Mesendoderm (in vitro differentiated cells): Measurements from ENCODE around the gene B3GAT2.

ENCODE experiments used
- DNase-seq: peaks from one replicate; pipeline ENCODE4 v3.0.0; 2013
- H2AK5ac ChIP-seq: 2 replicates; pipeline ENCODE4 v1.6.1; 2013; ENCODE audit warnings: low read length, inconsistent platforms
- H2BK120ac ChIP-seq: 2 replicates; pipeline ENCODE4 v1.6.1; 2013; ENCODE audit warnings: low read depth, mild to moderate bottlenecking, low read length, moderate library complexity, mixed read lengths
- H2BK15ac ChIP-seq: replicated peaks from 2 replicates; pipeline ENCODE4 v1.6.1; 2013; ENCODE audit warnings: low read depth, mild to moderate bottlenecking, moderate library complexity
- H2BK5ac ChIP-seq: 2 replicates; pipeline ENCODE4 v1.6.1; 2013; ENCODE audit warnings: low read length, inconsistent platforms
- H3K18ac ChIP-seq: 2 replicates; pipeline ENCODE4 v1.6.1; 2013; ENCODE audit warnings: mild to moderate bottlenecking, low read length, mixed read lengths
- H3K23ac ChIP-seq: one replicate; pipeline ENCODE4 v1.6.1; 2013; ENCODE audit warnings: low read length
- H3K27ac ChIP-seq: 2 replicates; pipeline ENCODE4 v1.5.1; 2013; ENCODE audit warnings: low read depth, mild to moderate bottlenecking, inconsistent platforms, low read length, moderate library complexity
- H3K27me3 ChIP-seq: 2 replicates; pipeline ENCODE4 v1.6.1; 2013; ENCODE audit warnings: low read length, control low read depth, mild to moderate bottlenecking, inconsistent platforms; ENCODE audit not compliant: insufficient read depth, poor library complexity
- H3K36me3 ChIP-seq: 2 replicates; pipeline ENCODE4 v1.6.1; 2013; ENCODE audit warnings: low read length, inconsistent platforms; ENCODE audit not compliant: control insufficient read depth, insufficient read depth
- H3K4ac ChIP-seq: one replicate; pipeline ENCODE4 v1.6.1; 2013; ENCODE audit warnings: low read depth, mild to moderate bottlenecking, low read length, moderate library complexity
- H3K4me1 ChIP-seq: 2 replicates; pipeline ENCODE4 v1.6.1; 2013; ENCODE audit warnings: low read depth, low read length, inconsistent platforms; ENCODE audit not compliant: control insufficient read depth
- H3K4me2 ChIP-seq: 2 replicates; pipeline ENCODE4 v1.6.1; 2013; ENCODE audit warnings: low read length
- H3K4me3 ChIP-seq: 2 replicates; pipeline ENCODE4 v1.5.1; 2013; ENCODE audit warnings: mild to moderate bottlenecking, low read length
- H3K56ac ChIP-seq: one replicate; pipeline ENCODE4 v1.6.1; 2013; ENCODE audit warnings: low read length
- H3K79me1 ChIP-seq: 2 replicates; pipeline ENCODE4 v1.6.1; 2013; ENCODE audit warnings: low read length, inconsistent platforms
- H3K79me2 ChIP-seq: 2 replicates; pipeline ENCODE4 v1.6.1; 2013; ENCODE audit warnings: mild to moderate bottlenecking, low read length; ENCODE audit not compliant: control insufficient read depth, insufficient read depth
- H3K9ac ChIP-seq: 2 replicates; pipeline ENCODE4 v1.6.1; 2013; ENCODE audit warnings: low read length, inconsistent platforms
- H4K5ac ChIP-seq: one replicate; pipeline ENCODE4 v1.6.1; 2013; ENCODE audit warnings: low read length
- H4K8ac ChIP-seq: one replicate; pipeline ENCODE4 v1.6.1; 2013; ENCODE audit warnings: low read depth, mild to moderate bottlenecking, control low read depth, low read length, moderate library complexity
- WGBS: extraction: QIAGEN DNeasy Blood & Tissue Kit; methylation state at CpG from one replicate; pipeline ENCODE4 v1.1.7; 2013; ENCODE audit warnings: low lambda C conversion rate, missing lambda C conversion rate; ENCODE audit not compliant: insufficient coverage; ENCODE audit errors: extremely low coverage; 5-methylcytosine and 5-hydroxymethylcytosine counted together

B3GAT2 gene

DNA sequence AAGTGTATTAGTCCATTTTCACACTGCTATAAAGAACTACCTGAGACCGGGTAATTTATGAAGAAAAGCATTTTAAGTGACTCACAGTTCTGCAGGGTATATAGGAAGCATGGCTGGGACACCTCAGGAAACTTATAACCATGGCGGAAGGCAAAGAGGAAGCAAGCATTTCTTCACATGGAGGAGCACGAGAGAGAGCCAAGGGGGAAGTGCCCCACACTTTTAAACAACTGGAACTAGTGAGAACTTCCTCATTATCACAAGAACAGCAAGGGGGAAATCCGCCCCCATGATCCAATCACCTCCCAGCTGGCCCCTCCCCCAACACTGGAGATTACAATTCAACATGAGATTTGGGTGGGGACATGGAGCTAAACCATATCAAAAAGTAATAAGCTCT, 28.3 kb upstream of the B3GAT2 start:
- H3K79me2 ChIP-seq: no peaks in the 10 kb centered on the region
- no peaks in the 10 kb centered on the region for H3K27me3 ChIP-seq
- H3K4me2 ChIP-seq: no peak overlapping the region
- no peak for DNase-seq
- H3K23ac ChIP-seq: no peak overlapping the region
- H3K4ac ChIP-seq: no peak overlapping the region
- no peak overlapping the region for H3K4me3 ChIP-seq
- H3K27ac ChIP-seq: no peak overlapping the region
- no peak overlapping the region for H4K5ac ChIP-seq
- no peaks in the 10 kb centered on the region for H3K36me3 ChIP-seq
- no peak overlapping the region for H4K8ac ChIP-seq
- H3K79me1 ChIP-seq: no peaks in the 10 kb centered on the region
- no peak overlapping the region for H2AK5ac ChIP-seq
- no peak overlapping the region for H3K18ac ChIP-seq
- no peak overlapping the region for H2BK120ac ChIP-seq
- no peak overlapping the region for H2BK5ac ChIP-seq
- H3K4me1 ChIP-seq: no peaks in the 10 kb centered on the region
- H3K56ac ChIP-seq: no peak overlapping the region
- WGBS: no CpG with 5 or more reads among the region's 4 CpGs
- H3K9ac ChIP-seq: no peak overlapping the region
- no peak overlapping the region for H2BK15ac ChIP-seq

DNA sequence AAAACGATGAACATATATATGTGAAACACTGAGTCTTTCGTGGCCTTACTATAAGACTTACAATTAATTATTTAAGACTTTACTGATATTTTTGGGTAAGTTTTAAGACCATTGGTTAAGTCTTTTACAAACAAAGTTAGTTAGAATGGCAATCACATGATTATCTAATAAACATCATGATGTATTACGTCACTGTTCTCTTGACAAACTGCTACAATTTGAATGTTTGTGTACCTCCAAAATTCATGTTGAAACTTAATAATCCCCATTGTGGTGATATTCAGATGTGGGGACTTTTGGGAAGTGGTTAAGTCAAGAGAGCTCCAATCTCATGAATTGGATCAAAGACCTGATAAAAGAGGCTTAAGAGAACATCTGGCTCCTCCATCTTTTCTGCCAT, 25.9 kb upstream of the B3GAT2 start:
- no peak overlapping the region for H2AK5ac ChIP-seq
- no peak overlapping the region for H3K23ac ChIP-seq
- no peak overlapping the region for H4K5ac ChIP-seq
- no peak overlapping the region for H2BK5ac ChIP-seq
- H3K79me2 ChIP-seq: no peaks in the 10 kb centered on the region
- H3K36me3 ChIP-seq: no peaks in the 10 kb centered on the region
- no peaks in the 10 kb centered on the region for H3K79me1 ChIP-seq
- no peak overlapping the region for H4K8ac ChIP-seq
- H3K4me1 ChIP-seq: no peaks in the 10 kb centered on the region
- no peak overlapping the region for H3K18ac ChIP-seq
- no peak overlapping the region for H2BK120ac ChIP-seq
- no peak overlapping the region for H3K4me2 ChIP-seq
- H3K4me3 ChIP-seq: no peak overlapping the region
- H2BK15ac ChIP-seq: no peak overlapping the region
- no peak overlapping the region for H3K9ac ChIP-seq
- H3K4ac ChIP-seq: no peak overlapping the region
- no peak overlapping the region for H3K56ac ChIP-seq
- H3K27ac ChIP-seq: no peak overlapping the region
- no CpG with 5 or more reads among the region's 3 CpGs for WGBS
- no peaks in the 10 kb centered on the region for H3K27me3 ChIP-seq
- no peak for DNase-seq

GRCh38 chr6:70980727-70981126, 23.9 kb upstream of the B3GAT2 start:
- Histone ChIP-seq H3K18ac (no peak overlapping the region), H3K23ac (no peak overlapping the region), H3K27me3 (no peaks in the 10 kb centered on the region), H3K27ac (no peak overlapping the region), H3K4me2 (no peak overlapping the region), H3K4me1 (no peaks in the 10 kb centered on the region), H2AK5ac (no peak overlapping the region), H2BK120ac (no peak overlapping the region), H3K36me3 (no peaks in the 10 kb centered on the region), H3K79me1 (no peaks in the 10 kb centered on the region), H4K5ac (no peak overlapping the region), H2BK5ac (no peak overlapping the region), H3K79me2 (no peaks in the 10 kb centered on the region), H3K56ac (no peak overlapping the region), H3K9ac (no peak overlapping the region), H2BK15ac (no peak overlapping the region), H3K4me3 (no peak overlapping the region), H3K4ac (no peak overlapping the region), H4K8ac (no peak overlapping the region)
- DNase-seq: peak; percentile 10
- no CpG with 5 or more reads among the region's 4 CpGs for WGBS

GRCh38 chr6:70973604-70974003, 16.7 kb upstream of the B3GAT2 start:
- Histone ChIP-seq H3K23ac (no peak overlapping the region), H3K27ac (no peak overlapping the region)
- WGBS: no CpG with 5 or more reads among the region's 3 CpGs

GRCh38 chr6:70967049-70967448, 10.2 kb upstream of the B3GAT2 start:
- Histone ChIP-seq H3K4me3 (no peak overlapping the region), H3K4me2 (no peak overlapping the region), H2BK15ac (no peak overlapping the region), H4K8ac (no peak overlapping the region), H3K79me1 (no peaks in the 10 kb centered on the region), H3K9ac (no peak overlapping the region), H2BK120ac (no peak overlapping the region), H3K27ac (no peak overlapping the region), H3K27me3 (no peaks in the 10 kb centered on the region), H2BK5ac (no peak overlapping the region), H3K56ac (no peak overlapping the region), H4K5ac (no peak overlapping the region), H3K4ac (no peak overlapping the region), H2AK5ac (no peak overlapping the region), H3K4me1 (no peaks in the 10 kb centered on the region), H3K23ac (no peak overlapping the region), H3K36me3 (no peaks in the 10 kb centered on the region), H3K79me2 (no peaks in the 10 kb centered on the region), H3K18ac (no peak overlapping the region)
- DNase-seq: no peak
- WGBS: no CpG with 5 or more reads among the region's 3 CpGs

More at GRCh38 chr6:70973604-70974003, 16.7 kb upstream of the B3GAT2 start:
- no peak overlapping the region for H2BK5ac ChIP-seq
- H3K4me1 ChIP-seq: no peaks in the 10 kb centered on the region
- no peak overlapping the region for H2BK15ac ChIP-seq
- H3K18ac ChIP-seq: no peak overlapping the region
- H3K56ac ChIP-seq: no peak overlapping the region
- no peak overlapping the region for H3K9ac ChIP-seq
- H3K36me3 ChIP-seq: no peaks in the 10 kb centered on the region
- H3K79me1 ChIP-seq: no peaks in the 10 kb centered on the region
- H3K4ac ChIP-seq: no peak overlapping the region
- no peak overlapping the region for H3K4me3 ChIP-seq
- no peak overlapping the region for H3K4me2 ChIP-seq
- H2AK5ac ChIP-seq: no peak overlapping the region
- H3K27me3 ChIP-seq: no peaks in the 10 kb centered on the region
- H3K79me2 ChIP-seq: no peaks in the 10 kb centered on the region
- H4K5ac ChIP-seq: no peak overlapping the region
- H2BK120ac ChIP-seq: no peak overlapping the region
- H4K8ac ChIP-seq: no peak overlapping the region
- no peak for DNase-seq

- H3K56ac ChIP-seq: peak overlapping the region; percentile 51
- peak overlapping the region; percentile 10 for H3K4me3 ChIP-seq
- no CpG with 5 or more reads among the region's 19 CpGs for WGBS
- peaks cover 2% of the 10 kb centered on the region for H3K4me1 ChIP-seq
- H3K27ac ChIP-seq: no peak overlapping the region
- H3K18ac ChIP-seq: no peak overlapping the region
- no peaks in the 10 kb centered on the region for H3K36me3 ChIP-seq
- H4K8ac ChIP-seq: no peak overlapping the region
- H3K23ac ChIP-seq: no peak overlapping the region
- no peak overlapping the region for H2BK15ac ChIP-seq
- no peaks in the 10 kb centered on the region for H3K79me1 ChIP-seq
- no peak overlapping the region for H2AK5ac ChIP-seq
- no peak overlapping the region for H3K4ac ChIP-seq
- no peak overlapping the region for H2BK5ac ChIP-seq
- peak overlapping the region; percentile 71 for H3K4me2 ChIP-seq
- no peak overlapping the region for H2BK120ac ChIP-seq
- no peak overlapping the region for H3K9ac ChIP-seq
- no peak overlapping the region for H4K5ac ChIP-seq
- DNase-seq: no peak
- no peaks in the 10 kb centered on the region for H3K79me2 ChIP-seq
- peaks cover 18% of the 10 kb centered on the region for H3K27me3 ChIP-seq
These were observed 391 bp upstream of the B3GAT2 start for GRCh38 chr6:70957284-70957617.
